LNCAP (cell line): Measurements from ENCODE around the gene SELENOS.

ENCODE experiments used
- CTCF ChIP-seq: fragments of 450-650 bp; IDR thresholded peaks from 2 replicates; pipeline ENCODE4 v1.5.1; 2017; ENCODE audit warnings: mild to moderate bottlenecking

SELENOS gene

GRCh38 chr15:101242999-101243336, 34.3 kb downstream of the SELENOS start:
- no peak for TF ChIP-seq CTCF

- TF ChIP-seq CTCF = no peak
Observed at GRCh38 chr15:101242160-101242998, 34.9 kb downstream of the SELENOS start.

- TF ChIP-seq CTCF = no peak
Observed at GRCh38 chr15:101240358-101240757, 36.9 kb downstream of the SELENOS start.

- no peak for TF ChIP-seq CTCF
Observed at GRCh38 chr15:101239724-101240136, 37.6 kb downstream of the SELENOS start.

- TF ChIP-seq CTCF = no peak
Observed at GRCh38 chr15:101237251-101237650, 40.0 kb downstream of the SELENOS start.

- TF ChIP-seq CTCF = no peak
Observed at GRCh38 chr15:101233651-101234280, 43.5 kb downstream of the SELENOS start.

- no peak for TF ChIP-seq CTCF
Observed at GRCh38 chr15:101232677-101233076, 44.6 kb downstream of the SELENOS start.
